ENCODE data around the gene LCMT2. TPM values are rescaled to one million over a fixed set of nuclear protein-coding genes. Genes with fewer than 3 reads are reported as not detected.

Gene LCMT2
- polyA plus RNA-seq (2013, experiment 1 of 2; ENCODE audit: insufficient read length) = 7.7 TPM
- 6.0 TPM for polyA plus RNA-seq (2013, experiment 2 of 2; ENCODE audit: insufficient read length)

DNA sequence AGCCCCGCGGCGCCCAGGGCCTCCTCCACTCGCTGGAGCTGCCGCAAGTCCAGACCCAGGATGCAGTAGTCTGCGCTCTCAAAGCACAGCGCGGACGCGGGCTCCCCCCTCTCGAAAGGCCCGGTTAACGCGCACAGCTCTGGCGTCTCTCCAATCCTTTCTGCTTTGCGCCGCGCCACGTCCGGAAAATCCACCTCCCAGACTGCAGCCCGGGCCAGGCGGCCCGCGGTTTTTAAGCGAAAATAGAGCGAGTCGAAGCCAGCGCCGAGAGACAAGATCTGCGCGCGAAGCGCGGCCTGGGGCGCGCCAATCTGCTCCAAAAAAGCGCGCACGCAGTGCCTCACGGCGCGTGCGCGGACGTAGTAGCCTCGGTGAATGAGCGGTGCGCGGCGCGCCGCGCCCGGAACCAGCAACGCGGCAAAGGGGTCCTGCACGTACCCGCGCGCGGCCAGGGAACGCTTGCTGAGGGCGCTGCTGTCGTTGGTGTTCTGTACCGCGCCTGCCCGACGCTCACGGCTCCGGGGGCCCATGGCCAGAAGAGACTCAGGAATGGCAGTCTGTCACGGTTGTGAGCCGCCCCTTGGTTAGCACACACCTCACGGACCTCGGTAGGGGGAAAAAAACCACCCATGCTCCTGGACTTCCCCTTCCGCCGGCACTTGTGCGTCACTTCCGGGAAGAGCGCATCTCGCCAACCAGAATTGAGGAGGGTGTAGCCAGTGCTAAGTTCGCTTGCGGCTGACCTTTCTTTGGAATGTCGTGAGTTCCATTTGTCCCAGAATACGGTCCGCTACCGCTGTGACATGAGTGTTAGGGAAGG, at the start of gene LCMT2:
TSS of gene LCMT2 (minus strand) at position 614 of the 820 bp plus-strand sequence. CDS start at position 530, 84 bp downstream.
- peak; percentile 95 for DNase-seq

DNA sequence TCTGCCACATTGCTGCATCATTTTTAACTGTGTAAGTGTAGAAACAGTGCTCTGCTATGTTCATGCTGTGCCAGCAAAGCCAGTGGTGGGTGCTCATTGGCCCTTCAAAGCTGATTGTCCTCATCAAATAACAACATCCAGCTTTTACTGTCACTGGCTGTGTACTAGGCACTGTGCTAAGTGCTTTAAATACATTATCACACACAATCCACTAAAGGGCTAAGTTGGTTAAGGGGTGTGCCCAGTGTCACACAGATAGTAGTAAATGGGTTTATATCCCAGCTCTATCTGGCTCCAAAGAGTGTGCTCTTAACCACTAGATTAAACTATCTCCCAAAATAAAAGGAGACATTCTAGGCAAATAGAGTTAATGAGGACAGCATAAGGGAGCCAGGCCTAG, 48.2 kb upstream of the LCMT2 start:
- no peak for DNase-seq

GRCh38 chr15:43376017-43376705, 45.8 kb upstream of the LCMT2 start:
- DNase-seq = peak; percentile 27

DNA sequence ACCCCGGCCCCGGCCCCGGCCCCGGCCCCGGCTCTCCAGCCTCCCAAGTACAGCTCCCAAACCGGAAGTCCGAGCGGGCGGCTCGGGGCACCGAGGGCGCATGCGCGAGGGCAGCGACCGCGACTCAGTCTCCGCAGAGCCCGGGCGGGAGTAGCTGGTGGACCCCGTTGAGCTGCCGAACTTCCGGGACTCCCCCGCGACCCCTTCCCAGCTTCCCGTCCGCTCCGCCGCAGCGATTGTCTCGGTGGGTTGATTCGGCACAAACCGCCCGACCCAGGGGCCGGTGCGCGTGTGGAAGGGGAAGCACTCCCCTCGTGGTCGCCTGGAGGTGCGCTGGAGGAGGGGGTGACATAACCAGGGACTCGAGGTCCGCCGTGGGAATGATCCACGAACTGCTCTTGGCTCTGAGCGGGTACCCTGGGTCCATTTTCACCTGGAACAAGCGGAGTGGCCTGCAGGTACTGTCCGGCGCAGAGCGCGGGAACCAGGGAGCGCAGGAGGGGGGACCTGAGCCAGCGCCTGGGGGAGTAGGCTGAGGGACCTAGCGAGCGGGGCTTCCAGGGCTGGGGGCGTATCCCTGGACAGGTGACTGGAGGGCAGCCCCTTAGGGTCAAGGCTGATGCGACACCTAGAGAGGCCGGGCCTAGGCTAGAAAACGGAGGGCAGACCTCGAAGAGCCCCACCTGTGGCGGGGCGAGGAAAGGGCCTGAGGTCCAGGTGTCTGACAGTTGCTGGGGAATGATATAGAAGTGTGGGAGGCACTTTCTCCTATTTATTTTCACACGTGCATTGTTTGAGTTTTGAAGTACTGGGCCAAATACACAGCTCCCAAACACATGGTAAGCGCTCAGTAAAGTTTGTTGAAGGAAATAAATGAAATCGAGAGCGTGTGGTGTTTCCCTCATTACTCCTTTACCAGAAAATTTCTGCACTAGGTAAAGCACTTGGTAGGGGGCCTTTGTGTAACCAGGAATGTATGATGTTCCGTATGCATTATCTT, 40.9 kb upstream of the LCMT2 start, which contains the start of the genes TUBGCP4 and ZSCAN29:
TSS of gene TUBGCP4 (plus strand) at position 127 of the 1,000 bp plus-strand sequence. CDS start at position 381, 254 bp downstream.
TSS of gene ZSCAN29 (minus strand) at position 69 of the 1,000 bp plus-strand sequence. CDS start 1,130 bp downstream, outside the sequence.
- DNase-seq = peak; percentile 83

GRCh38 chr15:43370310-43370974, 40.1 kb upstream of the LCMT2 start:
- peak; percentile 23 for DNase-seq

DNA sequence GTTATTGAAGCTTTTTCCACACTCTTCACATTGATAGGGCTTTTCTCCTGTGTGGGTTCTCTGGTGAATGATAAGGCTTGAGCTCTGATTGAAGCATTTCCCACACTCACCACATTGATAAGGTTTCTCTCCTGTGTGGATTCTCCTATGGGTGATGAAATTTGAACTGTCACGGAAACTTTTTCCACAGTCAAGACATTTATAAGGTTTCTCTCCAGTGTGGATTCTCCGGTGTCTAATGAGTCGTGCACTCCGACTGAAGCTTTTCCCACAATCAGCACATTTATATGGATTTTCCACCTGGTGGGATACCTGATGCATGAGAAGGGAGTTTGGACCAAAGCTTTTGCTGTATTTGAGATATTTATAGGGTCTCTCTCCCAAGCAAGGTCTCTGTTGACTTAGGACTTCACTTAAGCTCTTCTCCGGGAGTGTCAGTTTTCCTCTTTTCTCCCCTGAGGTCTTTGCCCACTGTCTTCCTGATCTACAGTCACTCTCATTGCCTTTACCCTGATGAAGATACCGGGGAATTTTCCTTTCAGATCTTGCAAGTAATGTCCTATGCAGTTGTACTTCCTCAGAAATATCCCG, 31.0 kb upstream of the LCMT2 start:
- DNase-seq = no peak

- no peak for DNase-seq
These were observed 30.4 kb upstream of the LCMT2 start for GRCh38 chr15:43360821-43361220.

- no peak for DNase-seq
These were observed 22.5 kb upstream of the LCMT2 start for GRCh38 chr15:43352693-43353382.

DNA sequence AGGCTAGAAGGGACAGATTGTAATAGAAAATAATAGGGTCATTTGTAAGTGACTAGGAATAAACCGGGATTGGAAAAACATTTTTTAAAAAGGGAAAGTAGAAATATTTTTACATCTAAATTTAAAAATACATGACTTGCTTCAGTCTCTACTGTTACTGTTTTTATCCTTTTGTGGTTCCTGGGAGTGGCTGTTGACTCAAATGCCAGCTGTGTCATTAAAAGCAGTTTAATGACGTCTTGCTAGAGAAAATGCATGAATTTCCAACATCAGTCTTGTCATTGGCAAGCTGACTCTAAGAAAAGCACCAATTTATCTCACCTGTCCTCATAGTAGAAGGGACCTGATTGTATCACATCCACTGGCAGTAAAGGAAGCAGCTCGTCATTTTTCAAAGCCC, 16.7 kb upstream of the LCMT2 start:
- DNase-seq = no peak

DNA sequence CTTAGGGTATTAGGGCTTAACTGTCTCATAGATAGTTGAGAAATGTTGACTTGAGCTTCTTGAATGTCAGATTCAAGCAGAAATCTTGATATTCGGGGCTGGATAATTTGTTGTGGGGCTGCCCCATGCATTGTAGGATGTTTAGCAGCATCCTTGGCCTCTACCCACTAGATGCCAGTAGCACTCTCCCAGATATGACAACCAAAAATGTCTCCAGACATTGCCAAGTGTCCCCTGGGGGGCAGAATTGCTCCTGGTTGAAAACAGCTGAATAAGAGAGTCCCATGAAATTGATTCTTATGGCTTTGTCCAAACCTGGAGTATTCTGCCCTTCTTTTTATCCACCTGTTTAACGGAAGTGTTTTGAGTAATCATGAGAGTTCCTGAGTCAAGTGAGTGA, 15.9 kb upstream of the LCMT2 start:
- peak; percentile 6 for DNase-seq

- DNase-seq = no peak
These were observed 361 bp upstream of the LCMT2 start for GRCh38 chr15:43330780-43331087.

DNA sequence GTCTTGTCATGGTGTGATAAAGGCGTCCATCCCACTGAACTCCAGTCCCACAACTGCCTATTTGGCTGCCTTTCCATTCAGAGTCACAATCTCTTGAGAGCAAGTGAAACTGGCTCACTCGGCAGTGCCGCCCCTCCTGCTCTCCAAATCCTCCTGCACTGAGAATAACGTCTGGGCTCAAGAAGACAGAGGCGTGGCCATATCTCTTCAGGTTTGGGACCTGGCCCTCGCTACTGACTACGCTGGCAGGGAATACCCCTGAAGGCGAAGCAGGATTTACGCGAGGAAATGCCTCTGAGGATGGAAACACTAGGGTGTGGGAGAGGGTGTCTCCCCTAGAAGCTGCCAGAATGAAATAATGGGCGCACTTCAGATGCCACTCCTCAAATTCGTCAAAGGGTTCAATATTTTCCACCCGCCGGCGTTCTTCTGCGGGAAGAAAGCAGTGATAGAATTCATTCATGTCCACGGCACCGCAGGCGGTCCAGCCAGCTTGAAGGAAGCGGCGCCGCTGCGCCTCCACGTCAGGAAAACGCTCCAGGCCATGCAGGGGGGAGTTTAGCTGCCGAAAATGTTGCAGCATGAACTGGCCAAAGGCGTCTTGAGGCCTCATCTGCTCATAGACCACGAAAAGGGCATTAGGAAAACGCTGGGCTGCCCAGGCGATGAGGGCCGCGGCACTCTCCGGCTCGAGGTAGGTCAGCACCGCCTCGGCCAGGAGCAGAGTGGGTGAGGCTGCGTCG, 985 bp downstream of the LCMT2 start:
- DNase-seq = peak; percentile 48

DNA sequence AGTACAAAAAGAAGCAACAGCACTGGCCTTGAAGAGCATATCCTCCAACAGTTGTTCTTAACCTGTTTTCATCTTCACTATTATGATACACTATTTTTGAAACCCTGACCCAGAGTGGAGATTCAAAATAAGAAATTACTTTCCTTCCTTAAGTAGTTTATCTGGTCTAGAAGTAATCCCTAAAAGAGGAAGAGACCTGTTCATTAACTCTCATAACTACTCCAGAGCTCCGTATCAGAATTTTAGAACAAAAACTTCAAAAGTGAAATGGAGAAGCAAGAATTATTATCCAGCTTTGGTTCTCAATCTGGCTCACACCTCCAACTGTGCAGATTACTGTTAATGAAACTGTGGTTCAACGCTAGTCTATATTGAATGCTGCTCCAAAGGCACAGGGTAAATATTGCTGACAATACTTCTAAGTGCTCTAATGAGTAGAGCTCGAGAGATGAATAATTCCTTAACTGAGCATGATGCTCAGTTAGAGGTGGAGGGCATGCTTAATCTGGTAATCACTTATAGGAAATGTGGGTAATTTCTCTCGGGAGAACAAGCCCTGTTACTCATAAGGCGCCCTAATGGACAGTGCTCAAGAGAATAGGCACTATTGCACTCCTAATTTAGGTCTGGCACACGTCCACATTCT, 5.2 kb downstream of the LCMT2 start:
- no peak for DNase-seq

- DNase-seq = no peak
These were observed 11.2 kb downstream of the LCMT2 start for GRCh38 chr15:43318990-43319771.

GRCh38 chr15:43317566-43318184, 12.7 kb downstream of the LCMT2 start:
- no peak for DNase-seq

DNA sequence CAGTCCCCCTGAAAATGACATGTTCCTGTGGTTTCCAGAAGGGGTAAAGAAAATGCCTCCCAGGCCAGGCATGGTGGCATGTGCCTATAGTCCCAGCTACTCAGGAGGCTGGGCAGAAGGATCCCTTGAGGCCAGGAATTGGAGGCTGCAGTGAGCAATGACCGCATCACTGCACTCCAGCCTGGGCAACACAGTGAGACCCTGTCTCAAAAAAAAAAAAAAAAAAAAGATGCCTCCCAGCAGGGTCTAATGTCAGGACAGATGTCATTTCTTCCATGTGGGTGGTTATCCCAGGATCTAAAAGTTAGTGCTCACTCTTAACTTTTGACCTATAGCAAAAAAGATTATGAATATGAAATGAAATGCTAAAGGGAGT, 13.4 kb downstream of the LCMT2 start:
- DNase-seq = no peak

- no peak for DNase-seq
These were observed 14.1 kb downstream of the LCMT2 start for GRCh38 chr15:43316016-43316970.
